ENCODE results near the gene PWP1. TPM values are rescaled to one million over a fixed set of nuclear protein-coding genes. Genes with fewer than 3 reads are reported as not detected.

The PWP1 gene
- total and polyA plus RNA-seq, 9 of the 15 experiments (the other 6 are each of a cell fraction or from before 2014, with no cell fraction given): 61.6 to 401 (median 111) TPM

- POLR2A ChIA-PET: interaction anchor here (1.4 to 3.3 kb wide), 2 partner anchors 11 kb away, joined by 6 to 10 read pairs; no protein-coding TSS in a partner anchor
- CTCF ChIA-PET (ENCODE audit: low intra/inter-chr PET ratio): no interaction called here
- in situ Hi-C loops (cut with MboI): no loop called here
Measured at GRCh38 chr12:107748472-107748871, 62.9 kb downstream of the PWP1 start.

More at GRCh38 chr12:107748472-107748871, 62.9 kb downstream of the PWP1 start:
- DNase-seq (ENCODE audit: extremely low read depth in 1 of 4, low spot score in 3 of 4): no peak
- H2AFZ ChIP-seq (ENCODE audit: low read depth, low read length): no peak overlapping the region
- no peaks in the 10 kb centered on the region for H3K9me3 ChIP-seq (replicated peaks; ENCODE audit: control insufficient read depth, insufficient read depth, low read depth, low read length)
- no peak for ATAC-seq
- H3K4me2 ChIP-seq (ENCODE audit: insufficient read depth, low read length): no peak overlapping the region
- no peak for TF ChIP-seq KDM1A (IDR thresholded peaks at IDR 0.05)
- no peak for TF ChIP-seq RFX5 (IDR thresholded peaks at IDR 0.05; ENCODE audit: low read depth, low read length)
- TF ChIP-seq KLF10 (CRISPR knock-in tag; IDR thresholded peaks at IDR 0.05): no peak
- no peak for TF ChIP-seq XRCC5 (IDR thresholded peaks at IDR 0.05; ENCODE audit: low read depth, low read length)
- TF ChIP-seq MTA3 (IDR thresholded peaks at IDR 0.05; ENCODE audit: borderline replicate concordance): no peak
- no peak for TF ChIP-seq ZNF24 (IDR thresholded peaks at IDR 0.05)
- no peak for TF ChIP-seq DPF2 (IDR thresholded peaks at IDR 0.05)
- no peak for TF ChIP-seq ZNF717 (CRISPR knock-in tag; IDR thresholded peaks at IDR 0.05)
- TF ChIP-seq TCFL5 (CRISPR knock-in tag; conservative IDR thresholded peaks at IDR 0.05): no peak
- TF ChIP-seq MTA2 (IDR thresholded peaks at IDR 0.05; ENCODE audit: low read depth): no peak
- no peak for TF ChIP-seq PHF20 (IDR thresholded peaks at IDR 0.05; ENCODE audit: partially characterized antibody)
- TF ChIP-seq RBM14 (IDR thresholded peaks at IDR 0.05; ENCODE audit: borderline replicate concordance, insufficient read depth, low read depth, low read length): no peak
- no peak for TF ChIP-seq CC2D1A (IDR thresholded peaks at IDR 0.05)
- no peak for TF ChIP-seq U2AF1 (optimal IDR thresholded peaks at IDR 0.05; ENCODE audit: low read depth, low read length)
- TF ChIP-seq ZNF639 (CRISPR knock-in tag; conservative IDR thresholded peaks at IDR 0.05 in 1 of 2, IDR thresholded peaks at IDR 0.05 in 1 of 2): no peak
- no peak for TF ChIP-seq SREBF2 (CRISPR knock-in tag; IDR thresholded peaks at IDR 0.05)
- no peak for TF ChIP-seq NR2F6 (CRISPR knock-in tag; IDR thresholded peaks at IDR 0.05)
- TF ChIP-seq RBFOX2 (IDR thresholded peaks at IDR 0.05; ENCODE audit: low read depth, low read length): no peak
- TF ChIP-seq HINFP (tag; conservative IDR thresholded peaks at IDR 0.05; ENCODE audit: low read depth): no peak
- 0 out of 2 replicates have a peak, but pooled peaks cover 4% of the 10 kb centered on the region for H4K20me1 ChIP-seq (replicated peaks; ENCODE audit: control insufficient read depth, insufficient read depth, low read length)
- H3K4me1 ChIP-seq (replicated peaks in 1 of 2; ENCODE audit: control insufficient read depth in 2 of 2, insufficient read depth in 2 of 2, low read length in 2 of 2): no peaks in the 10 kb centered on the region
- H3K79me2 ChIP-seq (ENCODE audit: control insufficient read depth, insufficient read depth, low read length): peaks cover 6% of the 10 kb centered on the region; the same call in 2 of the 3 replicates
- peaks cover 89% of the 10 kb centered on the region for H3K36me3 ChIP-seq (ENCODE audit: control insufficient read depth, insufficient read depth, low read length)
- no peaks in the 10 kb centered on the region for H3K9me1 ChIP-seq (ENCODE audit: control insufficient read depth, insufficient read depth, low read length)
- 85% methylated on average over 6 of the region's 6 CpGs for WGBS (ENCODE audit: insufficient coverage, low coverage, missing lambda C conversion rate)
- H3K4me3 ChIP-seq: no peak overlapping the region
- no peak overlapping the region for H3K27ac ChIP-seq (ENCODE audit: extremely low read depth, low read depth, low read length)
- BruUV-seq (replicated peaks): no TSS peak
- intact Hi-C loops (cut with micrococcal nuclease): no loop called here
- H3K9ac ChIP-seq (ENCODE audit: insufficient read depth in 1 of 2, low read depth in 2 of 2, low read length in 2 of 2): no peak overlapping the region
- FAIRE-seq: no peak
- no peaks in the 10 kb centered on the region for H3K27me3 ChIP-seq (ENCODE audit: control insufficient read depth in 2 of 2, insufficient read depth in 2 of 2, low read length in 2 of 2)
